AG09319 (cell line): Measurements from ENCODE around the gene WNK2.

ENCODE experiments used
- DNase-seq: peaks from one replicate; pipeline ENCODE4 v3.0.0-alpha.2; 2010; ENCODE audit warnings: low read depth; ENCODE audit errors: extremely low read depth
- TF ChIP-seq, protein P1 (sequence below): IDR thresholded peaks from 2 replicates; pipeline ENCODE4 v1.5.1; 2011; ENCODE audit warnings: low read depth, mild to moderate bottlenecking, inconsistent platforms, low read length, moderate library complexity

The WNK2 gene

DNA sequence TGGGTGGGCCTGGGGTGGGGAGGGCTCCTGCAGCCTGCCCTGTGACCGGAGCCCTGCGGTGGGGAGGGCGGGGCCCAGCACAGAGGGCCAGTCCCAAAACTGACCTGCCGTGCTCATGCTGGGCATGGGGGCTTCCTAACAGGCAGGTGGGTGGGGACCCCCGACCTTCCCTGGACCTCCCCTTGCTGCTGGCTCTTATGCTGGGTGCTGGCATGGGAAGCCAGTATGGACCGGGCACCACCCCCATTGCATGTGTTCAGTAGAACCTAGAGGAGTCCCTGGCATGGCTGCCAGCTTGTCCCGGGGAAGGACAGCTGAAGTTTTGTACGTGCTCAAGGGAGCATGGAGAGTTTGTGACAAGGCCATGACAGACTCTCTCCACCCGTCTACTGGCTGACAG lies 37.1 kb downstream of the WNK2 start:
- no peak for DNase-seq

DNA sequence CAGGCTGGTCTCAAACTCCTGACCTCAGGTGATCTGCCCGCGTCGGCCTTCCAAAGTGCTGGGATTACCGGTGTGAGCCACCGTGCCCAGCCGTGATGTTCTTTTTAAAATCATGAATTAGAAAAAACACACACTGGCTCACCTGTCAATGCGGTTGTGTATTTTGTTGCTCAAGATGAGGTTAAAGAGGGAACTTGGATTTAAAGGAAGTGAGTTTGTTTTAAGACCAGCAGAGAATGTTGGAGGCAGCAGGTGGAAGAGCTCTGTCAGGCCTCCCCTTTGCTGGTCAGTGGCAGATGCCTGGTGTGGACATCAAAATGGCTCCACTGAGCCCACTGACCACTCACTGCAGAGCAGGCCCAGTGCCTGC lies 38.9 kb downstream of the WNK2 start:
- no peak for DNase-seq
- TF ChIP-seq, protein P1, sequence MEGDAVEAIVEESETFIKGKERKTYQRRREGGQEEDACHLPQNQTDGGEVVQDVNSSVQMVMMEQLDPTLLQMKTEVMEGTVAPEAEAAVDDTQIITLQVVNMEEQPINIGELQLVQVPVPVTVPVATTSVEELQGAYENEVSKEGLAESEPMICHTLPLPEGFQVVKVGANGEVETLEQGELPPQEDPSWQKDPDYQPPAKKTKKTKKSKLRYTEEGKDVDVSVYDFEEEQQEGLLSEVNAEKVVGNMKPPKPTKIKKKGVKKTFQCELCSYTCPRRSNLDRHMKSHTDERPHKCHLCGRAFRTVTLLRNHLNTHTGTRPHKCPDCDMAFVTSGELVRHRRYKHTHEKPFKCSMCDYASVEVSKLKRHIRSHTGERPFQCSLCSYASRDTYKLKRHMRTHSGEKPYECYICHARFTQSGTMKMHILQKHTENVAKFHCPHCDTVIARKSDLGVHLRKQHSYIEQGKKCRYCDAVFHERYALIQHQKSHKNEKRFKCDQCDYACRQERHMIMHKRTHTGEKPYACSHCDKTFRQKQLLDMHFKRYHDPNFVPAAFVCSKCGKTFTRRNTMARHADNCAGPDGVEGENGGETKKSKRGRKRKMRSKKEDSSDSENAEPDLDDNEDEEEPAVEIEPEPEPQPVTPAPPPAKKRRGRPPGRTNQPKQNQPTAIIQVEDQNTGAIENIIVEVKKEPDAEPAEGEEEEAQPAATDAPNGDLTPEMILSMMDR = no peak

More for the DNA sequence above, 37.1 kb downstream of the WNK2 start:
- TF ChIP-seq, protein P1 = no peak

DNA sequence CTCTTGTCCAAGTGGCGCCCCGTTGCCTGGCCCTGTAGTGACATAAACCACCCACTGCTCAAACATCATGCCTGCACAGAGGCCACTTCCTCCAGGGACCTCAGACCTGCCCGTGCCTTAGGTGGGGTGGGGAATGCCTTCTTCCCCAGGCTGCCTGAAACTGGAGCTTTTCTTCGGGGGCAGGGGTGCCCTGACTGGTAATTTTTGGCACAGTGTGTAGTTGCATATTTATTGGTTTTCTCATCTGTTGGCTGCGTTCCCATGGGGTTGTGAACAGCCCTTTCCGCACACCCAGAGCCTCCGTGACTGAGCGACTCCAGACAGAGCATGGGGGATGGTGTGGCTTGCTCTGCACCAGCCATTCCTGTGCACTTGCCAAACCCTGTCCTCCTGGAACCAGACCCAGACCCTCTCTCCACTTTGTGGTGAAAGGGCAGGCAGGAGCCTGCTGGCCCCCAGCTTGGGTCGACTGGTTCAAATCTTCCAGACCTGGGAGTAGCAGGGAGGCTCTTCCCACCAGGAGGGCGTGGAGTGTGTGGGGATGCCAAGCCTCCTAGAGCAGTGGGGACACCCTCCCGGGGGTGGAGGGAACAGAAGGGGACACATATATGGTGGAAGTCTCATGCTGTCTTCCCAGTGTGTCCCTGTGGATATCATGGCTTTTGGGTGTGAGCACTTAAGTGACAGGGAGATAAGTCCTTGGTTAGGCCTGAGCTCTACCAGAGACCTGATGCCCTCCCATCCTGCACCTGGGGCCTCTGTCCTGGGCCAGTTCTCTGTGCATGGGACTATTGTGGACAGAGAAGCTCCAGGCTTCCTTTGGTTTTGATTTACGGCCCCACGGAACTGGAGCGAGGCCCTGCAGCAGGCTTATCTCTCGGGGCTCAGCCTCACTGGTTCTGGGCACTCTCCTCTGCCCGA lies 39.6 kb downstream of the WNK2 start:
- TF ChIP-seq, protein P1 = no peak
- peak; percentile 19 for DNase-seq

DNA sequence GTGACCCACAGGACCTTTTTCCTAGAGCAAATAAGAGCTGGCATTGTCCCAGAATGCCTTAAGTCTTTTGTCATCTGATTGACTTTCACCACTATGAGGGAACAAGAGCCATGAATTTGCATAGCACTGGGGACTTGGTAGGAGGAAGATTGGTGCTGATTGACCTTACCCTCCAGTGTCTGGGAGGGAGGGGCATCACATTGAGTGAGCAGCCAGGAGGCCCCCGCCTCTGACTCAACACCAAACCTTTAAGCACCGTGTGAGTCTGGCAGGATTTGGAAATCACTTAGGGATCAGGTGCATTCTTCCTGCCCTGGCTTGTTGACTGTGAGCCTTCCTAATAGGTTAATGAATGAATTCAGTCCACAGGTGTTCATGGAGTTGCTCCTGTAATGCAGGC lies 40.7 kb downstream of the WNK2 start:
- TF ChIP-seq, protein P1 = no peak
- no peak for DNase-seq

DNA sequence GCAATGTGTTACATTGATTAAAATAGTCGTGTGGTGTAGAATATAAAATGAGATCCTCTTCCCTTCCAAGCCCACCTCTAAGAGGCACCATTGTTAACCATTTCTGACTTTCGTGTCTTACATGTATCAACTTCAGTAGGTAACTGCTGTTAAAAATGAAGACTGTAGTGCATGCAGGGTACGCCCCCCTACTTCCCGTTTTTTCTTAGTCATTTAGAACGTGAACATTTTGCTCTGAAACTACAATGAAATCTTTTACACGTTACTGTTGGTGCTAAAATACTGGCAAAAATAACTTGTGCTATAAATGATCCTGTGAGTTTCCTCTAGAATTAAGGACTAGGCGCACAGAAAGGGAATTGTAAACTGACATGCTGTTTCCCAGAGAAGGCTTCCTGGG lies 41.5 kb downstream of the WNK2 start:
- DNase-seq = no peak
- TF ChIP-seq, protein P1 = no peak

DNA sequence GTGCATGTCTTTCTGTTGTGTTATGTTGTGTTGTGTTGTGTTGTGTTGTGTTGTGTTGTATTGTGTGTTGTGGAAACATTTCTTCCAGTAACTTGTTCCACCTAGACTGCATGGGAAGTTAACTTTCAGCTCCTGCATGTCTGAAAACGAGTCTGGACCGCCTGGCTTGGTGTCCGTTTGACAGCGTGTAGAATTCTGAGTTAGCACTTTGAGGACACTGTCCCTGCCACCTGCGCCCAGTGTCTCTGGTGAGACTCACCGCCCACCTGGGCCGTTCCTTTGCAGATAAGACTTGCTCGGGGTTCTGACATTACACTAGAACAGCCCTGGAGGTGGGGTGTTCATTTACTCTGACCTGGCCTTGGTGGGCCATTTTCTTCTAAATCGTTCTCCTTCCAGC lies 42.0 kb downstream of the WNK2 start:
- no peak for DNase-seq
- TF ChIP-seq, protein P1 = no peak

DNA sequence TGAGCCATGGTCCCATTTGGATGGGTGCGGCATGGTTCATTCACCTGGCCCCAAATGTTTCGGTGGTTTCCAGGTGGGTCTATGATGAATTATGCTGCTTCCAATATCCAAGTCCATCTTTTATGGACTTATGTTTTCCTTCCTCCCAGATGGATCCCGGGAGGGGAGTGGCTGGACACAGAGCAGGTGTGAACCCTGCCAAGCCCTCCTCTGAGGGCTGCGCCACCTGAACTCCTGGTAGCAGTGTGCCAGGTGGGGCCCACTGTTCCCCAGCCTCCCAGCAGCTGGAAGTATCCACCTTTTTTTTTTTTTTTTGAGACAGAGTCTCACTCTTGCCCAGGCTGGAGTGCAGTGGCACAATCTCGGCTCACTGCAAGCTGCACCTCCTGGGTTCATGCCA lies 42.9 kb downstream of the WNK2 start:
- TF ChIP-seq, protein P1 = no peak
- no peak for DNase-seq
